Measurements from ENCODE around the gene ATP2A3.

The ATP2A3 gene

DNA sequence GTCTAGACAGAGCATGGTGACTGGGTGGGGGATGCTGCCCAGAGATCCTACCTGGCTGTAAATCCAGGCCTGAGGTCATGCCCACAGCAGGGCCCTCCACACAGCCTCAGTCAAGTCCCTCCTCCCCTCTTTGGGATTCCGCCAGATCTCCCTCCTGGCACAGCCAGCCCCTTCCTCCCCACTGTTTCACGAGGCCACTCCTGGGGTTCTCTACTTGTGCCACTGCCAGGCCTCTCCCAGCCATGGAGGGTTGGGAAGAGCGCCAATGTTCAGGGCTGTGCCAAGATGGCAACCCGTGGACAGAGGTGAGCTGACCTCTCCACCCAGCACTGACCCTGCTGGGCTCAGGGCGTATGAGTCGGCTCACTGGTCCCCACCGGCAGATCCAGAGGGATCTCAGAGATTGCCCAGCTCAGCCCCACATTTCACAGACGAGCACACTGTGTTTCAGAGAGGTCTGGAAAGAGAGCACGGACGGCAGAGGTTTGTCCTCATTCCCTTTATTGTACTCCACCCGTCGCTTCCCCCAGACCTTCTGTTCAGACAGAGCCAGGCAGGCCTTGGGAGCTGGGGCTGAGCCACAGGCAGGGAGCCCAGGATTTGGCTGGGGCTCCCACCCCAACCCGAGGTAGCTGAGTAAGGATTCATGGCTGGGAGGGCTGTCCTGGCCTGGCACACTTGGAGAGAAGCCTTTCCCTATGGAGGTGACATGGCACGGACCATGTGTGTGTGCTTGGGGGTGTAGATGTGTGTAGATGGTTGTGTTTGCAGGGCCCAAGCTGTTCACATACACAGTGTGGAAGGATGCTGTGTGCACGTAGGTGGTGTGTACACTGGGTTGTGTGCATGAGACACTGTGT, 67.9 kb downstream of the ATP2A3 start:
- no peak for TF ChIP-seq SIN3A (IDR thresholded peaks at IDR 0.05; ENCODE audit: borderline replicate concordance, insufficient read depth, low read length)
- no peak for TF ChIP-seq FOXP2 (optimal IDR thresholded peaks at IDR 0.05; ENCODE audit: borderline replicate concordance, extremely low read depth, extremely low read length, insufficient read depth)
- no peak for TF ChIP-seq TAF1 (IDR thresholded peaks at IDR 0.05; ENCODE audit: borderline replicate concordance, insufficient read depth, low read length)

GRCh38 chr17:3895354-3895753, 68.9 kb downstream of the ATP2A3 start:
- TF ChIP-seq SIN3A (IDR thresholded peaks at IDR 0.05; ENCODE audit: borderline replicate concordance, insufficient read depth, low read length) (no peak), FOXP2 (optimal IDR thresholded peaks at IDR 0.05; ENCODE audit: borderline replicate concordance, extremely low read depth, extremely low read length, insufficient read depth) (no peak), POLR2AphosphoS5 (IDR thresholded peaks at IDR 0.05; ENCODE audit: low read depth, low read length) (no peak), TAF1 (IDR thresholded peaks at IDR 0.05; ENCODE audit: borderline replicate concordance, insufficient read depth, low read length) (no peak)
- TF ChIP-seq, protein P1, sequence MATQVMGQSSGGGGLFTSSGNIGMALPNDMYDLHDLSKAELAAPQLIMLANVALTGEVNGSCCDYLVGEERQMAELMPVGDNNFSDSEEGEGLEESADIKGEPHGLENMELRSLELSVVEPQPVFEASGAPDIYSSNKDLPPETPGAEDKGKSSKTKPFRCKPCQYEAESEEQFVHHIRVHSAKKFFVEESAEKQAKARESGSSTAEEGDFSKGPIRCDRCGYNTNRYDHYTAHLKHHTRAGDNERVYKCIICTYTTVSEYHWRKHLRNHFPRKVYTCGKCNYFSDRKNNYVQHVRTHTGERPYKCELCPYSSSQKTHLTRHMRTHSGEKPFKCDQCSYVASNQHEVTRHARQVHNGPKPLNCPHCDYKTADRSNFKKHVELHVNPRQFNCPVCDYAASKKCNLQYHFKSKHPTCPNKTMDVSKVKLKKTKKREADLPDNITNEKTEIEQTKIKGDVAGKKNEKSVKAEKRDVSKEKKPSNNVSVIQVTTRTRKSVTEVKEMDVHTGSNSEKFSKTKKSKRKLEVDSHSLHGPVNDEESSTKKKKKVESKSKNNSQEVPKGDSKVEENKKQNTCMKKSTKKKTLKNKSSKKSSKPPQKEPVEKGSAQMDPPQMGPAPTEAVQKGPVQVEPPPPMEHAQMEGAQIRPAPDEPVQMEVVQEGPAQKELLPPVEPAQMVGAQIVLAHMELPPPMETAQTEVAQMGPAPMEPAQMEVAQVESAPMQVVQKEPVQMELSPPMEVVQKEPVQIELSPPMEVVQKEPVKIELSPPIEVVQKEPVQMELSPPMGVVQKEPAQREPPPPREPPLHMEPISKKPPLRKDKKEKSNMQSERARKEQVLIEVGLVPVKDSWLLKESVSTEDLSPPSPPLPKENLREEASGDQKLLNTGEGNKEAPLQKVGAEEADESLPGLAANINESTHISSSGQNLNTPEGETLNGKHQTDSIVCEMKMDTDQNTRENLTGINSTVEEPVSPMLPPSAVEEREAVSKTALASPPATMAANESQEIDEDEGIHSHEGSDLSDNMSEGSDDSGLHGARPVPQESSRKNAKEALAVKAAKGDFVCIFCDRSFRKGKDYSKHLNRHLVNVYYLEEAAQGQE (IDR thresholded peaks at IDR 0.05; ENCODE audit: insufficient read depth in 1 of 2, low read depth in 2 of 2, low read length in 2 of 2) = no peak

DNA sequence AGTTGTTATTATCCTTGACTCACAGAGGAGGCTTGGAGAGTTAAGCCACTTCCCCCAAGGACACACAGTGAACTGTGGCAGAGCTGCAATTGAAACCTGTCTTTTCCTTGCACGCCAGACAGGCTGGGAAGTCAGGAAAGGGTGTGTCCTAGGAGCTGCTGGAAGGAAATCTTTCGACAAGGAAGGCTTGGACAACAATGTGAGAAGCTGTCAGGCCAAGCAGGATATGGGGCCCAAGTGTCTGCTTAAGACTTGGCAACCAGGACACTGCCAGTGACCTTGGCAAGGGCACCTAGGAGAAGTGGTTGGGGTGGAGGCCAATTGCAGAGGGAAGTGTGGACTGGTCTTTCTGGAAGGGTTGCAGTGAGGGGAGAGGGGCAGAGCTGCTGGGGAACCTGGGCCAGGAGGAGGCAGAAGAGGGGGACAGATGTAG, 69.3 kb downstream of the ATP2A3 start:
- TF ChIP-seq TAF1 (IDR thresholded peaks at IDR 0.05; ENCODE audit: borderline replicate concordance, insufficient read depth, low read length) (no peak), FOXP2 (optimal IDR thresholded peaks at IDR 0.05; ENCODE audit: borderline replicate concordance, extremely low read depth, extremely low read length, insufficient read depth) (no peak), SIN3A (IDR thresholded peaks at IDR 0.05; ENCODE audit: borderline replicate concordance, insufficient read depth, low read length) (peak; percentile 71; the same call in 1 of the 2 replicates), POLR2AphosphoS5 (IDR thresholded peaks at IDR 0.05; ENCODE audit: low read depth, low read length) (no peak; the same call in 1 of the 2 replicates)
- TF ChIP-seq, protein P1 (IDR thresholded peaks at IDR 0.05; ENCODE audit: insufficient read depth in 1 of 2, low read depth in 2 of 2, low read length in 2 of 2) = peak in 1 of 2 experiments; percentile 33; a peak in 1 of 4 replicates

DNA sequence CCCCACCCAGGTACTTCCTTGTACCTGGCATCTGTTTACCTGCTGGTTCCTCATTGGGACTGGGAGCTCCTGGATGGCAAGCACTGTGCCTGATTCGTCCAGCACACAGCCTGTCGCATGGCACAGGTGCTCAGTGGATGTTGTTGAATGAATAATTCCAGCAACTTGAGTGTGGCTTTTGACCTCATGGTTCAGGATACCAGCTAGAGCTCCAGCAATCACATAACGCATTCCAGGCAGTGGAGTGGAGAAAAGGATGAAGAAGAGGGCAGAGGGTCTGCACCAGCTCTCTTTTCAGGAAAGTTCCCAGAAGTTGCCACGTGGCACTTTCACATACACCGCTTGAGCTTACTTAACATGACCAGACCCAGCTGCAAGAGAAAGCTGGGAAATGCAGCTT, 70.0 kb downstream of the ATP2A3 start:
- TF ChIP-seq POLR2AphosphoS5 (IDR thresholded peaks at IDR 0.05; ENCODE audit: low read depth, low read length) = no peak

DNA sequence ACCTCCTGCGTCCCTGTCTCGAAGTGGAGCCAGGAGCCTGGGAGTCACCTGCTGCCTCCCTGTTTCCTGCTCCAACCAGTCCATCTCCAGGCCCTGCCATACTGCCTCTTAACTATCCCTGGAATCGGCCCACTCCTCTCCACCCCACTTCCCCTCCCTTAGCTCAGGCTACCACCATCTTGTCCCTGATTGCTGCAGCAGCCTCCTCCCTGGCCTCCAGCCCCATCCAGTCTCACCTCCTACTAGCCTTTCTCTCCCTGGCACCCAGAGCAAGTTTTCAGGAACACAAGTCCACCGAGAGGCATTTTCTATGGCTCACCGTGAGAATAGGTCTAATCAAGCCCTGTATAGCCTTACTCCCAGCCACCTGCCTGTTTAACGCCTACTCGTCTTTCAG, 70.5 kb downstream of the ATP2A3 start:
- no peak for TF ChIP-seq FOXP2 (optimal IDR thresholded peaks at IDR 0.05; ENCODE audit: borderline replicate concordance, extremely low read depth, extremely low read length, insufficient read depth)
- no peak for TF ChIP-seq POLR2AphosphoS5 (IDR thresholded peaks at IDR 0.05; ENCODE audit: low read depth, low read length)
- TF ChIP-seq, protein P1 (IDR thresholded peaks at IDR 0.05; ENCODE audit: insufficient read depth in 1 of 2, low read depth in 2 of 2, low read length in 2 of 2) = no peak
- TF ChIP-seq TAF1 (IDR thresholded peaks at IDR 0.05; ENCODE audit: borderline replicate concordance, insufficient read depth, low read length) = no peak
- TF ChIP-seq SIN3A (IDR thresholded peaks at IDR 0.05; ENCODE audit: borderline replicate concordance, insufficient read depth, low read length) = no peak

Data from PFSK-1 (cell line).